C4-2B (cell line): ENCODE measurements around the gene OSBPL6.

Experiments
- H3K27ac ChIP-seq: fragments of 450-650 bp; 2 replicates; pipeline ENCODE4 v1.5.1; 2017
- ZFX ChIP-seq: fragments of 450-650 bp; IDR thresholded peaks from 2 replicates; pipeline ENCODE4 v1.6.1; 2017
- TF ChIP-seq, protein P1 (sequence below): fragments of 450-650 bp; conservative IDR thresholded peaks from 2 replicates; pipeline ENCODE4 v1.5.1; 2017; ENCODE audit warnings: mild to moderate bottlenecking

The OSBPL6 gene

DNA sequence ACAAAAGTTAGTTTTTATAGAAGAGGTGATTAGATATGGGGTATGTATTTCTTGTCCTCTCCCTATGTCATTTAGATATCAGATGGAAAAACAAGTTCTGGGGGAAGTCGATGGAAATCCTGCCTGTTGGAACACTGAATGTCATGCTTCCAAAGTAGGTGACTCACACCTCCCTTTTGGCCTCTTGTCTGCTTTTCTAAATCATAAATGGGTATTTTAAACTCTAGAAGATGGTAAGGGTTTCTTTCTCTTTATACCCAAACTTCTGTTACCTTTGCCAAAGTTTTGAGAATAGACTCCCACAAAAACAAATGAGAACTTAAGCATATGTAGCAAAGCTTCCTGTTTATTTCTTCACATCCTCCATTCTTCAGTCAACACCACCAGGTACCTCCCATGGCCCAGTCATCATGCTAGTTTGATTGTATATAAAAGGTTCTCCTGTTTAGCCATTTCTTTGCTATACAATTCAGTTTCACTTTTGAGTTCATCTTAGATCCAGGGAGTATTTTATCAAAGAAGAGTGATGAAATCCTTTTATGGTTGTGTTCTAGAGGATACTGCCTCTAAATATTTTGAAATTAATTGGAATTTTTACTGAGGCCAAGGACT is 192.8 kb downstream of the OSBPL6 start:
- no peak overlapping the region for H3K27ac ChIP-seq
- no peak for TF ChIP-seq ZFX
- TF ChIP-seq, protein P1, sequence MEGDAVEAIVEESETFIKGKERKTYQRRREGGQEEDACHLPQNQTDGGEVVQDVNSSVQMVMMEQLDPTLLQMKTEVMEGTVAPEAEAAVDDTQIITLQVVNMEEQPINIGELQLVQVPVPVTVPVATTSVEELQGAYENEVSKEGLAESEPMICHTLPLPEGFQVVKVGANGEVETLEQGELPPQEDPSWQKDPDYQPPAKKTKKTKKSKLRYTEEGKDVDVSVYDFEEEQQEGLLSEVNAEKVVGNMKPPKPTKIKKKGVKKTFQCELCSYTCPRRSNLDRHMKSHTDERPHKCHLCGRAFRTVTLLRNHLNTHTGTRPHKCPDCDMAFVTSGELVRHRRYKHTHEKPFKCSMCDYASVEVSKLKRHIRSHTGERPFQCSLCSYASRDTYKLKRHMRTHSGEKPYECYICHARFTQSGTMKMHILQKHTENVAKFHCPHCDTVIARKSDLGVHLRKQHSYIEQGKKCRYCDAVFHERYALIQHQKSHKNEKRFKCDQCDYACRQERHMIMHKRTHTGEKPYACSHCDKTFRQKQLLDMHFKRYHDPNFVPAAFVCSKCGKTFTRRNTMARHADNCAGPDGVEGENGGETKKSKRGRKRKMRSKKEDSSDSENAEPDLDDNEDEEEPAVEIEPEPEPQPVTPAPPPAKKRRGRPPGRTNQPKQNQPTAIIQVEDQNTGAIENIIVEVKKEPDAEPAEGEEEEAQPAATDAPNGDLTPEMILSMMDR, result no peak

DNA sequence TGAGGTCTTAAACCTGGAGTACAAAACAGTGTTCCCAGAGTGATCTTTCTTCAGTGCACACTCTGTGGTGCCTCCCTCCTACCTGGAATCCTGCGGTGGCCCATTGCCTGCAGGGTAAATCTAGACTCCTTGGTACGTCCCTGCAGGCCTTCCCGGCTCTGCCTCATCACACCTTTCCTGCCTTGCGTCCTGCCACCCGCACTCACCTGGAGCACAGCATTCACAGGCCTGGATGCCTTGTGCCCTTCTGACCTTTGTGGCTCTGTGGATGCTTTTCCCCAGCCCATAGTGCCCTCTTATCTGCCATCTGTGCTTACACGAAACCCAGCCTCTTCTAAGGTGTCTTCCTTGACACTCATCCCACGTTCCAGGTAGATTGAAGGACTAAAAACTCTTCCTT is 194.0 kb downstream of the OSBPL6 start:
- no peak overlapping the region for H3K27ac ChIP-seq
- TF ChIP-seq, protein P1, result no peak

DNA sequence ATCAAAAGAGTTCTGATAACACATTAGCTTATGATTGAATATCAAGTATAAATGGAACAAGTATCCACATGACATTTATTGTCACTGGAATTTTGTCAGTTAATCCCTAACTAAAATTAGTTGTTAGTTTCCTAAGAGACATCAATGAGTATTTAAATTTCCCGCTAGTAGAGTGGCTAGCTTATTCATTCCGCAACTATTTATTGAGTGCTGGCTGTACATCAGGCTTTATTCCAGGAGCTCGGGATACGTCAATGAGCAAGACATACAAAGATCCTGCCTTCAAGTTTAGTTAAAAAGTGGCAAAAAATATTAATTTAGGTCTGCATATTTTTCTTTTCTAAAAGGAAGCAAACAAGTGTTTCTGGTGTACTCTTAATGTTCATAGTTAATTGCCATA is 197.4 kb downstream of the OSBPL6 start:
- TF ChIP-seq, protein P1, result no peak
- no peak for TF ChIP-seq ZFX
- no peak overlapping the region for H3K27ac ChIP-seq

- no peak for TF ChIP-seq ZFX
- TF ChIP-seq, protein P1, result no peak
- no peak overlapping the region for H3K27ac ChIP-seq
Measured at GRCh38 chr2:178392215-178392614, 197.9 kb downstream of the OSBPL6 start.

GRCh38 chr2:178394859-178395258 is 200.5 kb downstream of the OSBPL6 start:
- H3K27ac ChIP-seq, result no peak overlapping the region
- no peak for TF ChIP-seq ZFX
- TF ChIP-seq, protein P1, result no peak

- H3K27ac ChIP-seq, result no peak overlapping the region
- TF ChIP-seq, protein P1, result no peak
- TF ChIP-seq ZFX, result no peak
Measured at GRCh38 chr2:178395295-178395694, 201.0 kb downstream of the OSBPL6 start.

- no peak for TF ChIP-seq ZFX
- no peak overlapping the region for H3K27ac ChIP-seq
Measured at GRCh38 chr2:178395941-178396570, 201.7 kb downstream of the OSBPL6 start.
